GM18861 (cell line): Measurements from ENCODE around the gene FSHR.

Source experiments
- ATAC-seq: cut with Tn5 transposase; IDR thresholded peaks from one replicate; pipeline ENCODE4 v1.9.1; 2021; ENCODE audit not compliant: unreplicated experiment

FSHR gene

DNA sequence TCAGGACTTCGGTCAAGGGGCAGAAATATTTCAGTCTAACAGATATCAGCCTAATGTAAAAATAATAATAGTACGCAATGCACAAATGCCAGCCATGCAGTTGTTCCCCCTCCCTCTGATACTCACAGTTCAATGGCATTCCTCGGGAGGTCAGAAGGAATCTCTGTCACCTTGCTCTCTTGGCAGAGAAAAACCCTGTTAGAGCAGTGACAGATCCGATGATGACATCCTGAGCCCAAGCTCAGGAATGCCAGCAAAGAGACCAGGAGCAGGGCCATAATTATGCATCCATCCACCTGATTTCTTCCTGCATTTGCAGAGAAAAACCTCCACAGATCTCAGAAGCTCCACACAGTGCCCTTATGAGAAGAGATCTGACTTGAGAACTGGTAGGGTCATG is at the start of gene FSHR:
Gene FSHR (minus strand): TSS at position 376 of the 400 bp plus-strand sequence. CDS start 98 bp downstream, at position 278.
- ATAC-seq, result no peak

GRCh38 chr2:49199266-49199665 is 45.0 kb upstream of the FSHR start:
- ATAC-seq, result no peak

- ATAC-seq, result no peak
Observed at GRCh38 chr2:49194701-49195100, 40.4 kb upstream of the FSHR start.

- ATAC-seq, result no peak
Observed at GRCh38 chr2:49192036-49192435, 37.7 kb upstream of the FSHR start.

DNA sequence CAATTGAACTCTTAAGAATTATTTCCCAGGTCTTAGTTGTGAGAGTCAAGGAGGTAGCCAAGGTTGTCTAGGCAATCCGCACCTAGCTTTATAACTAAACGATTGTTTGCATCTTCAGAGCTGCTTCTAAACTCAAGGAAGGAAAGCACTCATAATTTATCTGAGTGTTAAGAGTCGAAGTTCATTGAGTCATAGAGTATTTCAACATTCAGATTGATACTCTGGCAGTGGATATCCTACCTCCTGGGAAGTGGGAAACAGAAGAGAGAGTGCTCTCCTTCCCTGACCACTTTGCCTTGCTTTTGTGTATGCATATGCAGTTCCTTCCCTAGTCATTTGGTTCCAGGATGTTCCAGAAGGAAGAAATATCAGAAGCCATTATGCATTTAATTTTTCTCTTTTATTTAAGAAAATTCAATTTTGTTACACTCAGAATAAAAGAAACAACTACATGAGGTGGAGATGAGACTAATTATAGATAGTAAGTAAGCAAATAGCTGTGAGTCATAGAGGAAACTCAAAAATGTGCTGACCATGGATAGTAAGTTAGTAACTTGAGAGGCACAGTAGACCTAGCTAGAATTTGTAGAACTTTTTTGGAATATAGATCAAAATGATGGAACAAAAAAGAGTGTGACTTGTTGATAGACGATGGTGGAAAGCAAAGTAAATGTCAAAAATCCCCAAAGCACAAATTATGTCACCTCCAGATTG is 35.4 kb upstream of the FSHR start:
- ATAC-seq, result no peak

- ATAC-seq, result no peak
Observed at GRCh38 chr2:49186050-49186648, 31.8 kb upstream of the FSHR start.

- ATAC-seq, result no peak
Observed at GRCh38 chr2:49178656-49179055, 24.3 kb upstream of the FSHR start.

GRCh38 chr2:49177194-49177593 is 22.9 kb upstream of the FSHR start:
- ATAC-seq, result no peak

- ATAC-seq, result no peak
Observed at GRCh38 chr2:49175831-49176230, 21.5 kb upstream of the FSHR start.

DNA sequence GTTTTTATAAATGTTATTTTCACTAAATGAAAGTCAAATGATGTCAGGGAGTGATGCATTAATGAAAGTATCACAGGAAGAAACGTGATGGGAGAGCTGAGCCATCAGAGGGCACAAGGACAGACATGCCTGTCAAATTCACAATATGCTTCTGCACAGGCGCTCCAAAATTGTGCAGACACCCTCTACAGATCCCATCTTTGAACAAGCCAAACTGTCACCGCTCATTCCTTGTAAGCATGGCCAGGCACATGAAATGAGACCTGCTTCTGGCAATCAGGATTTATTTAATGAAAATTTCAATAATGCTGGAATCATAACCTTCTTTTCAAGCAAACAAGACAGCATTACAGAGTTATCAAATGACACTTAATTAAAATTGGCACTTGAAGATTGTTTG is 20.4 kb upstream of the FSHR start:
- no peak for ATAC-seq

DNA sequence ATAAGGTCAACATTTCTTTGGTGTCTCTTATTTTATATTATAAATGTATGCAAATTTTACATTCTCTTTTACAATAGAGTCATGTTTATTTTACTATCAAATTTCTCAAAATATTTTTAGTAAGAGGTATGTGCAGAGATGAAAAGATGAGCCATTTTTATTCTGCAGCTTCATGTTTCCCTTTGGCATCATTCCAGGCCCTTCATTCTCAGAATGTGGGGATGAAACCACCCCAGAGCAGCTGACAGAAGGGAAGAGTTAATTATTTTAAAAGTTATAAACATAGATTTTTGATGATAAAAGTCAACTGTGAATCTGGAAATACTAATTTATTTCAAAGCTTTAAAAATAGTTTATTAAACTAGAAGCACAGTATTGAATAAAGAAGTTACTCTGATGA is 12.8 kb upstream of the FSHR start:
- ATAC-seq, result no peak

- ATAC-seq, result no peak
Observed at GRCh38 chr2:49165662-49166061, 11.3 kb upstream of the FSHR start.

- no peak for ATAC-seq
Observed at GRCh38 chr2:49164729-49165128, 10.4 kb upstream of the FSHR start.

GRCh38 chr2:49162151-49162550 is 7.8 kb upstream of the FSHR start:
- ATAC-seq, result no peak

DNA sequence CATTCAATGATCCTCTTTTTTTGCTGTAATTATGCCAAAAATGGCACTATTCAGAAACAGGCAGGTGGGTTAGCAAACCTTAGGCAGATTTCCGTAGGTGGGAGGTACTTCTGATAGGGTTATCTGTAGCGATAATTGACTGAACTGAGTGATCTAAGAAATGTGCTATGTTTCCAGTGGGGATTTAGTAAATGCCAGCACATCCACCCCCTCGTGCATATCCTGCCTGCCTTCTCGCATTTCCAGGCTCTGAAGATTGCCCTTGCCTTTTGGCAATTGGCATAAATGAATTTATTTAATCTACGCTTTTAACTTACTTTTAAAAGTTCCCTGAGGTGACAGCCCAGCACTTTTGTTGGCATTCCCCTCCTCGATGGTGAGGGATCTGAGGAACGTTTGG is 576 bp upstream of the FSHR start:
- ATAC-seq, result no peak

DNA sequence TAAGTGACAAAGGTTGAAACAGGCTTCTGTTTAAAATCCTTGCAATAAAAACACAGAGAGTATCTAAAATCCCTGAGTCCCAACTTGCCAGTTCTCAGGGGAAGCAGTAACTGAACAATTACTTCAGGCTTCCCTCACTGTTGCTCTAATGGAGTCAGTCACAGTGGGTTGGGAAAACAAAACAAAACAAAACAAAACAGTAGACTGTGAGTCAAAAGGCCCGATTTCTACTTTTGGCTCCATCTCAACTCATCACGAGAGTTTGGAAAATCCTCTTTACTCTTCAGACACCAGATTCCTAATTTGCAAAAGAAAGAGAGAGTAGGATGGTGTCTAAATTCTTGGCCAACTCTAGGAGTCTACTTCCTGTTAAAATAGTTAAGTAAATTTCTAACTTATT is 1.1 kb downstream of the FSHR start:
- ATAC-seq, result no peak

DNA sequence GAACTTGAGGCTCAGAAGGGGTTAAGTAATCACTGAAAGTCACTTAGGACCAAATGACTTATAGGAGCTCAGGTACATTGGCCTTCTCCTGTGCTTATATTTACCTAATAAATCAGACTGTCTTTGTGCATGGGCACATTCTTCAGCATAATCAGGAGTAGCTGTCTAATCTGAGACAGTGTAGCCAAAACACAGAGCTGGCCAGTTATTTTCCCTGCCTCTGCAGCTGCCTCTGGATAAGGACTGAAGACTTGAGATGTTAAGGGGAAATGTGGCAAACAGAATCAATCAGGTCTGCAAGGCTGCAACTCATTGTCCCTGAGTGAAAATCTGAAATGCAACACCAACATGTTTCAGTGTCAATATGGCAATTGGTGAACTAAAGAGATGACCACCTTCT is 1.5 kb downstream of the FSHR start:
- ATAC-seq, result no peak

DNA sequence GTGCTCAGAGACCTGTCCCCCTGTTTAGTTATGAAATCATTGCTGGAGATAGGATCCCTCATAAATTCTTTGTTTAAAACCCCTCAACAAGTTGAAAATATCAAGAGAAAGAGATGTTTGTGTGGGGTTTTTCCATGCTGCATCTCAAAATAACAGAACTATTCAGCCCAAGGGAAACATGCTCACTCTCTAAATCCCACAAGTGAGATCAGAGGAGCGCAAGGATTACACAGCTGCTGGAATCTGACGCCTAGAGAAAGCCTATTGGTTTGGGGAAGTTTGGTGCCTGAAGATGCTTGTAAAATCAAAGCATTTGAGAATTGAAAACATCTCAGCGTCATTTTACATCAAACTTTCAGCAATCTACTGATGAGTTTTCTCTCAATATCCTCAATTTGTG is 7.9 kb downstream of the FSHR start:
- no peak for ATAC-seq

GRCh38 chr2:49131801-49132200 is 22.5 kb downstream of the FSHR start:
- ATAC-seq, result no peak

- peak; percentile 97 for ATAC-seq
Observed at GRCh38 chr2:49129034-49129433, 25.3 kb downstream of the FSHR start.

DNA sequence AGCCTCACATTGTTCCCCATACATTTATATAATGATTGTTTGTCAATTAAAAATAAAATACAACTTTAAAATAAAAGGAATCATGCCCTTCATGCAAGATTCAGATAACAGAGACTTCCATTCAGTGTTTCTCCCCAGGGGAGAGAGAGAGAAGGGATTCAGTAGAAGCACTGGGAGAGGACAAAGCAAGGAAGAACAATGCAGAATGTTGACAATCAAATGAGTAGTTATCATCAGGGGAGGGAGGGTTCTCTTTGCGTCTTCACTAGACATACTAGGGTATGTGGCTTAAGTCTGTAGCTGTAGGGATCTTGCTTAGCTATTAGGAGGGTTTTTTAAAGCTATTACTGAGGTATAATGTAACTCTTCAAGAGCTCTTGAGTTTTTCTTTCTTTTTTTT is 30.7 kb downstream of the FSHR start:
- ATAC-seq, result no peak

DNA sequence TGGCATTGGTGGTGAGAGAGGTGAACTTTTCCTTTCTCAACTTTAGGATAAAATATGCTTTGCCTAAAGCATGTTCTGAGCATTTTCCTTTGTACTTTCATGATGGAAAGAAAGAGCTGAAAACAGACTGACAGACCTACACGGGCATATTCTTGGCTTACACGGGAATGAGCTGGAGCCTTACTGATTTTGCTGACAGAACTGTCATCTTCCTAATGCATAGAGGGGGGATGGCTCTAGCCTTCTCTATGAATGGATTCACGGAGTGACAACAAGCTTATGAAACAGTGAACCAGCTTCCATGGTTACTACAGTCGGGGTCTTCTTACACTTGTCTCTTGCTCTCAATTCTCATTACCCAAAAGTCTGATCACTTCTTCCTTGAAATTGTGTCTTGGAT is 32.2 kb downstream of the FSHR start:
- ATAC-seq, result no peak

- ATAC-seq, result no peak
Observed at GRCh38 chr2:49113046-49113445, 41.3 kb downstream of the FSHR start.
